NT2/D1 (cell line): Measurements from ENCODE around the gene CHI3L2.

ENCODE experiments used
- YY1 ChIP-seq: IDR thresholded peaks from 2 replicates; pipeline ENCODE4 v1.6.1; 2011; ENCODE audit not compliant: insufficient read length, insufficient read depth
- ZNF274 ChIP-seq: IDR thresholded peaks from 2 replicates; pipeline ENCODE4 v1.6.1; 2011; ENCODE audit warnings: mild to moderate bottlenecking, low read depth, low read length

DNA sequence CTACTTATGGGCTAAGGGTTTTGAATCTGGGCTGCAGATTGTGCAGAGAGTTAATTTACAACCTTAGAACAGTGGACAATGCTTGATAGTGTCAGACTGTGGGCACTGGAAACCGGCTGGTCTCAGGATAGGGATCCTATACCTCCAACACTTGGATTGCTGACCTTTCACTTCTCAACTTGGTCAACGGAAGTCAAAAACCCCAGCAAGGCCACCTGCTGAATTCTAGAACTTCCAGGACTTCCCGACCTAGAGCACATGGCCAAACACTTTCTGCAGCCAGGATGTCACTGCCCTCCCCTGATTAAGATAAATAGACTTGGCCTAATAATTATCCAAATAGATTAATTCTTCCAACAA, 26.7 kb upstream of the CHI3L2 start:
- no peak for TF ChIP-seq YY1
- no peak for TF ChIP-seq ZNF274
